HL-60 (cell line): ENCODE data around the gene SFT2D3.

ENCODE experiments used
- DNase-seq, 2 experiments: peaks; one replicate each; pipeline ENCODE4 v3.0.0-alpha.2; 2010 to 2020; ENCODE audit warnings: low read depth in 1 of 2, low spot score in 1 of 2
- H3K27ac ChIP-seq: fragments of 250-450 bp; sonication (Bioruptor Pico); replicated peaks from 2 replicates; pipeline ENCODE4 v1.5.1; 2020; ENCODE audit warnings: mild to moderate bottlenecking, moderate library complexity
- H3K27me3 ChIP-seq: fragments of 250-450 bp; sonication (Bioruptor Pico); 2 replicates; pipeline ENCODE4 v1.5.1; 2021; ENCODE audit warnings: mild to moderate bottlenecking, moderate library complexity; ENCODE audit not compliant: insufficient read depth, poor library complexity, severe bottlenecking
- H3K4me3 ChIP-seq: replicated peaks from 2 replicates; pipeline ENCODE4 v1.5.1; 2011; ENCODE audit warnings: mild to moderate bottlenecking, control low read depth, low read length; ENCODE audit not compliant: insufficient read depth
- CTCF ChIP-seq: IDR thresholded peaks from one replicate; pipeline ENCODE4 v1.5.1; 2011; ENCODE audit warnings: low read length, control low read depth, inconsistent platforms; ENCODE audit not compliant: insufficient read depth
- GABPA ChIP-seq: IDR thresholded peaks from 2 replicates; pipeline ENCODE4 v1.6.1; 2012; ENCODE audit warnings: low read depth
- POLR2AphosphoS5 ChIP-seq: IDR thresholded peaks from 2 replicates; pipeline ENCODE4 v1.6.1; 2012; ENCODE audit warnings: low read depth
- REST ChIP-seq: IDR thresholded peaks from 2 replicates; pipeline ENCODE4 v1.6.1; 2012; ENCODE audit warnings: low read depth; ENCODE audit not compliant: insufficient replicate concordance
- SPI1 ChIP-seq: IDR thresholded peaks from 2 replicates; pipeline ENCODE4 v1.6.1; 2012; ENCODE audit warnings: low read depth, mild to moderate bottlenecking, borderline replicate concordance

Gene SFT2D3

GRCh38 chr2:127733816-127734537 is 32.7 kb downstream of the SFT2D3 start:
- no peak overlapping the region for H3K27ac ChIP-seq
- TF ChIP-seq SPI1 (no peak), REST (no peak), CTCF (no peak), GABPA (no peak), POLR2AphosphoS5 (no peak)
- no peak for DNase-seq
- H3K27me3 ChIP-seq: no peaks in the 10 kb centered on the region
- no peak overlapping the region for H3K4me3 ChIP-seq

GRCh38 chr2:127735044-127735443 is 33.7 kb downstream of the SFT2D3 start:
- DNase-seq: no peak
- TF ChIP-seq POLR2AphosphoS5 (no peak), REST (no peak), CTCF (no peak), GABPA (no peak), SPI1 (no peak)
- Histone ChIP-seq H3K27me3 (no peaks in the 10 kb centered on the region), H3K27ac (no peak overlapping the region), H3K4me3 (no peak overlapping the region)

GRCh38 chr2:127735537-127736399 is 34.5 kb downstream of the SFT2D3 start:
- no peak for DNase-seq
- Histone ChIP-seq H3K27me3 (no peaks in the 10 kb centered on the region), H3K4me3 (no peak overlapping the region), H3K27ac (no peak overlapping the region)
- no peak for TF ChIP-seq CTCF
- TF ChIP-seq POLR2AphosphoS5: no peak
- TF ChIP-seq REST: no peak
